HFF-Myc (cell line): ENCODE measurements around the gene IL12RB2.
"Not testable (repeated sequence)": the region's sequence is repeated elsewhere in the genome, so short reads cannot be mapped to it uniquely, and the experiment has no call there.

Experiments used
- DNase-seq: peaks from one replicate; pipeline ENCODE4 v3.0.0-alpha.2; 2011; ENCODE audit warnings: low read depth; ENCODE audit errors: extremely low read depth
- H3K4me3 ChIP-seq: replicated peaks from 2 replicates; pipeline ENCODE4 v1.5.1; 2011; ENCODE audit warnings: low read depth, mild to moderate bottlenecking, control low read depth, low read length
- TF ChIP-seq, protein P1 (sequence below): IDR thresholded peaks from 2 replicates; pipeline ENCODE4 v1.5.1; 2012; ENCODE audit warnings: mild to moderate bottlenecking, low read depth, low read length, control low read depth; ENCODE audit errors: missing control alignments

IL12RB2 gene

DNA sequence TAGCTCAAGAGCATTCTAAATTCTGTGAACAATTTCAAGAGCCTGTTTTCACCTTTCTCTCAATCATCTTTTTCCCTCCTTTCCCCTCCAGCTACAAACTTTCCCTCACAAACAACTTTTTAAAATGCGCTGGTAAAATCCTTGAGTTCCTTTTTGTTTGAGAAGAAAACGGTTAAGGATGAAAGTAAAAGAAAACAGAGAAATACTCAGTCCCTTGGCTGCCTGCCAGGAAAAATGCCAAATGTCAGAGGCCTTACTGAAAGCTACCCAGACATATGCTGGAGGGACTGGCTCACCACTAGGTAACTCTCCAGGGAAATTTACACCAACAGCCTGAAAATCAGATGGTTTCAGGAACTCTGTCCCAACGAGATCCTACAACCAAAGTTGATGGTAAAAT is 133.5 kb downstream of the IL12RB2 start:
- TF ChIP-seq, protein P1, sequence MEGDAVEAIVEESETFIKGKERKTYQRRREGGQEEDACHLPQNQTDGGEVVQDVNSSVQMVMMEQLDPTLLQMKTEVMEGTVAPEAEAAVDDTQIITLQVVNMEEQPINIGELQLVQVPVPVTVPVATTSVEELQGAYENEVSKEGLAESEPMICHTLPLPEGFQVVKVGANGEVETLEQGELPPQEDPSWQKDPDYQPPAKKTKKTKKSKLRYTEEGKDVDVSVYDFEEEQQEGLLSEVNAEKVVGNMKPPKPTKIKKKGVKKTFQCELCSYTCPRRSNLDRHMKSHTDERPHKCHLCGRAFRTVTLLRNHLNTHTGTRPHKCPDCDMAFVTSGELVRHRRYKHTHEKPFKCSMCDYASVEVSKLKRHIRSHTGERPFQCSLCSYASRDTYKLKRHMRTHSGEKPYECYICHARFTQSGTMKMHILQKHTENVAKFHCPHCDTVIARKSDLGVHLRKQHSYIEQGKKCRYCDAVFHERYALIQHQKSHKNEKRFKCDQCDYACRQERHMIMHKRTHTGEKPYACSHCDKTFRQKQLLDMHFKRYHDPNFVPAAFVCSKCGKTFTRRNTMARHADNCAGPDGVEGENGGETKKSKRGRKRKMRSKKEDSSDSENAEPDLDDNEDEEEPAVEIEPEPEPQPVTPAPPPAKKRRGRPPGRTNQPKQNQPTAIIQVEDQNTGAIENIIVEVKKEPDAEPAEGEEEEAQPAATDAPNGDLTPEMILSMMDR: no peak
- H3K4me3 ChIP-seq: no peak overlapping the region
- DNase-seq: no peak

DNA sequence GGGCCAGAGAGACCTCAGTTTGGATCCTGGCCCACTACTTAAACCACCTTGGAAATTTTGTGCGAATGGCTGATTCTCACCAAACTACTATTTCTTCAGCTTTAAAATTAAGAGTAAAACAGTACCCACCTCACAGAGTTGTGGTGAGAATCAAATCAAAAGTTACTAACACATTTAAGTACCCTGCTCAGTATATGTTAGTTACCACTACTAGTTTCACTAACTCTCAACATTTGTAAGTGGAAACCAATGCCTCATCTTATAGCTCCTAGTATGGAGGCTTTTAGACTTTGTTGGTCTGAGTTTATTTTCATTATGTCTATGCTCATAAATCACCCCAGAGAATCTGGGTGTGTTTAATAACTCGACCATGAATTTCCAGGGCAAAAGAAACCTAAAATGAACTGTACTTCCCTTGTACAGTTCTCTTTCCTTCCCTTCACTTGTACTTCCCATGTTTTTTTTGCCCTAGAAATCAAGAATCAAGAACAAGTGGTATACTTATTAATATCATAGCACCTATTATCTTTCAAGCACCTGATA is 134.1 kb downstream of the IL12RB2 start:
- no peak overlapping the region for H3K4me3 ChIP-seq
- DNase-seq: no peak
- TF ChIP-seq, protein P1: no peak

DNA sequence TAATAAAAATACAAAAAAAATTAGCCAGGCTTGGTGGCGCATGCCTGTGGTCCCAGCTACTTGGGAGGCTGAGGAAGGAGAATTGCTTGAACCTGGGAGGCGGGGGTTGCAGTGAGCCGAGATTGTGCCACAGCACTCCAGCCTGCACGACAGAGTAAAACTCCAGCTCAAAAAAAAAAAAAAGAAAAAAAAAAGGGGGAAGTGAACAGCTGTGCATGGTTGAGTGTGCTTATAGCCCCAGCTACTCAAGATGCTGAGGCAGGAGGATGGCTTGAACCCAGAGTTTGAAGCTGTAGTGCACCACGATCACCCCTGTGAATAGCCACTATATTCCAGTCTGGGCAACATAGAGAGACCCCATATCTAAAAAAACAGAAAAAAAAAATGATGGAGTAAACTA is 138.3 kb downstream of the IL12RB2 start:
- not testable (repeated sequence) for H3K4me3 ChIP-seq, DNase-seq
